Stimulated activated CD4-positive, alpha-beta T cell treated with anti-CD3 and anti-CD28 coated beads, Interleukin-2, amount 100 ng/mL, for 4 hours (primary cell): Measurements from ENCODE around the gene AP1M1.
A peak's percentile ranks its signal among the peaks of the same experiment; 100 is the strongest.

ENCODE experiments used
- DNase-seq: peaks from one replicate; pipeline ENCODE4 v3.0.0-alpha.2; 2020; ENCODE audit warnings: low read depth

The AP1M1 gene

GRCh38 chr19:16185123-16185767 is 12.5 kb upstream of the AP1M1 start, which contains the start of gene FAM32A:
TSS of gene FAM32A (plus strand) at chr19:16185410. CDS start at chr19:16185443, 33 bp downstream.
- peak; percentile 98 for DNase-seq

- DNase-seq, result peak; percentile 20
Observed at GRCh38 chr19:16185768-16186123, 12.0 kb upstream of the AP1M1 start.

GRCh38 chr19:16188521-16188920 is 9.2 kb upstream of the AP1M1 start:
- no peak for DNase-seq

- no peak for DNase-seq
Observed at GRCh38 chr19:16190198-16190597, 7.5 kb upstream of the AP1M1 start.

- no peak for DNase-seq
Observed at GRCh38 chr19:16190736-16191135, 7.0 kb upstream of the AP1M1 start.

- no peak for DNase-seq
Observed at GRCh38 chr19:16191216-16191908, 6.3 kb upstream of the AP1M1 start.

- DNase-seq, result no peak
Observed at GRCh38 chr19:16193466-16193865, 4.2 kb upstream of the AP1M1 start.

- no peak for DNase-seq
Observed at GRCh38 chr19:16197188-16197621, 506 bp upstream of the AP1M1 start.

- no peak for DNase-seq
Observed at GRCh38 chr19:16198370-16198651, 600 bp downstream of the AP1M1 start.

- DNase-seq, result no peak
Observed at GRCh38 chr19:16199275-16199932, 1.7 kb downstream of the AP1M1 start.

GRCh38 chr19:16200038-16201010 is 2.6 kb downstream of the AP1M1 start:
- DNase-seq, result no peak

- DNase-seq, result no peak
Observed at GRCh38 chr19:16201011-16201391, 3.3 kb downstream of the AP1M1 start.

- no peak for DNase-seq
Observed at GRCh38 chr19:16202320-16203255, 4.9 kb downstream of the AP1M1 start.

GRCh38 chr19:16203256-16204004 is 5.7 kb downstream of the AP1M1 start:
- DNase-seq, result no peak

- no peak for DNase-seq
Observed at GRCh38 chr19:16204005-16204294, 6.2 kb downstream of the AP1M1 start.

GRCh38 chr19:16205205-16206045 is 7.7 kb downstream of the AP1M1 start:
- no peak for DNase-seq

- DNase-seq, result no peak
Observed at GRCh38 chr19:16206046-16206605, 8.4 kb downstream of the AP1M1 start.

- no peak for DNase-seq
Observed at GRCh38 chr19:16206637-16207036, 8.9 kb downstream of the AP1M1 start.

GRCh38 chr19:16207063-16207462 is 9.4 kb downstream of the AP1M1 start:
- DNase-seq, result no peak
